ENCODE measurements around the gene EFEMP2. TPM values are rescaled to one million over a fixed set of nuclear protein-coding genes. Genes with fewer than 3 reads are reported as not detected.

The EFEMP2 gene
- total and polyA plus RNA-seq, 2 donors (not counting 1 experiment from before 2014, with no cell fraction given), result 74.0 to 161 TPM

- peak in 1 of 2 donors; percentile 25 for DNase-seq (ENCODE audit: low read depth in 2 of 2)
- peak within 1 kb of the TSS; percentile 56 for H2AFZ ChIP-seq (ENCODE audit: low read length)
- H3K27me3 ChIP-seq (ENCODE audit: control insufficient read depth, insufficient read depth, low read length), result no peaks in the 10 kb centered on the region
- H3K36me3 ChIP-seq (ENCODE audit: control insufficient read depth, insufficient read depth, low read length), result peaks cover 18% of the 10 kb centered on the region
- H3K79me2 ChIP-seq (ENCODE audit: control insufficient read depth, insufficient read depth, low read length), result peaks cover 70% of the 10 kb centered on the region
- peak within 1 kb of the TSS; percentile 99 for H3K27ac ChIP-seq (ENCODE audit: insufficient read depth, low read length)
- H3K9me3 ChIP-seq (ENCODE audit: control insufficient read depth, insufficient read depth, low read depth, low read length), result no peaks in the 10 kb centered on the region
- TF ChIP-seq EZH2 (IDR thresholded peaks at IDR 0.05; ENCODE audit: low read length, missing control alignments), result no peak
- H3K4me3 ChIP-seq (replicated peaks in 1 of 4; ENCODE audit: control extremely low read depth in 1 of 4, insufficient read depth in 1 of 4, low read depth in 3 of 4, low read length in 4 of 4), result peak within 1 kb of the TSS; percentile 74 to 95 (median 92)
- H3K4me2 ChIP-seq (ENCODE audit: extremely low read depth, insufficient read depth, low read length), result peak within 1 kb of the TSS; percentile 86
- peaks cover 42% of the 10 kb centered on the region for H3K4me1 ChIP-seq (ENCODE audit: control insufficient read depth, extremely low read depth, insufficient read depth, low read length)
- H3K9ac ChIP-seq (ENCODE audit: insufficient read depth, low read length), result peak within 1 kb of the TSS; percentile 94
- no peaks in the 10 kb centered on the region for H4K20me1 ChIP-seq (ENCODE audit: control insufficient read depth, extremely low read depth, insufficient read depth, low read length)
Measured at GRCh38 chr11:65918211-65919140, 45.9 kb upstream of the EFEMP2 start, which contains the start of gene C11orf68. TSS of gene C11orf68 (minus strand) at chr11:65919062. CDS start at chr11:65919031, 31 bp downstream.

GRCh38 chr11:65917434-65918210 is 45.0 kb upstream of the EFEMP2 start:
- Histone ChIP-seq H3K79me2 (ENCODE audit: control insufficient read depth, insufficient read depth, low read length) (peaks cover 73% of the 10 kb centered on the region), H3K36me3 (ENCODE audit: control insufficient read depth, insufficient read depth, low read length) (peaks cover 17% of the 10 kb centered on the region), H3K27me3 (ENCODE audit: control insufficient read depth, insufficient read depth, low read length) (no peaks in the 10 kb centered on the region), H3K9me3 (ENCODE audit: control insufficient read depth, insufficient read depth, low read depth, low read length) (no peaks in the 10 kb centered on the region), H4K20me1 (ENCODE audit: control insufficient read depth, extremely low read depth, insufficient read depth, low read length) (no peaks in the 10 kb centered on the region), H3K27ac (ENCODE audit: insufficient read depth, low read length) (peak overlapping the region; percentile 99), H3K4me2 (ENCODE audit: extremely low read depth, insufficient read depth, low read length) (peak overlapping the region; percentile 80), H2AFZ (ENCODE audit: low read length) (no peak overlapping the region), H3K4me1 (ENCODE audit: control insufficient read depth, extremely low read depth, insufficient read depth, low read length) (peaks cover 48% of the 10 kb centered on the region), H3K4me3 (replicated peaks in 1 of 4; ENCODE audit: control extremely low read depth in 1 of 4, insufficient read depth in 1 of 4, low read depth in 3 of 4, low read length in 4 of 4) (peak overlapping the region; percentile 74 to 94 (median 90)), H3K9ac (ENCODE audit: insufficient read depth, low read length) (peak overlapping the region; percentile 94)
- DNase-seq (ENCODE audit: low read depth in 2 of 2), result no peak
- TF ChIP-seq CTCF (conservative IDR thresholded peaks at IDR 0.05 in 1 of 2, IDR thresholded peaks at IDR 0.05 in 1 of 2; ENCODE audit: low read depth in 1 of 2, low read length in 2 of 2) (no peak), EZH2 (IDR thresholded peaks at IDR 0.05; ENCODE audit: low read length, missing control alignments) (no peak)

GRCh38 chr11:65917077-65917433 is 44.5 kb upstream of the EFEMP2 start:
- H3K9ac ChIP-seq (ENCODE audit: insufficient read depth, low read length), result peak overlapping the region; percentile 48
- peak overlapping the region in 3 of 4 experiments; percentile 90 to 94 (median 91) for H3K4me3 ChIP-seq (replicated peaks in 1 of 4; ENCODE audit: control extremely low read depth in 1 of 4, insufficient read depth in 1 of 4, low read depth in 3 of 4, low read length in 4 of 4)
- no peaks in the 10 kb centered on the region for H4K20me1 ChIP-seq (ENCODE audit: control insufficient read depth, extremely low read depth, insufficient read depth, low read length)
- TF ChIP-seq EZH2 (IDR thresholded peaks at IDR 0.05; ENCODE audit: low read length, missing control alignments) (no peak), CTCF (conservative IDR thresholded peaks at IDR 0.05 in 1 of 2, IDR thresholded peaks at IDR 0.05 in 1 of 2; ENCODE audit: low read depth in 1 of 2, low read length in 2 of 2) (no peak)
- no peaks in the 10 kb centered on the region for H3K9me3 ChIP-seq (ENCODE audit: control insufficient read depth, insufficient read depth, low read depth, low read length)
- DNase-seq (ENCODE audit: low read depth in 2 of 2), result no peak
- no peak overlapping the region for H2AFZ ChIP-seq (ENCODE audit: low read length)
- peak overlapping the region; percentile 80 for H3K4me2 ChIP-seq (ENCODE audit: extremely low read depth, insufficient read depth, low read length)
- H3K27me3 ChIP-seq (ENCODE audit: control insufficient read depth, insufficient read depth, low read length), result no peaks in the 10 kb centered on the region
- peaks cover 14% of the 10 kb centered on the region for H3K36me3 ChIP-seq (ENCODE audit: control insufficient read depth, insufficient read depth, low read length)
- H3K4me1 ChIP-seq (ENCODE audit: control insufficient read depth, extremely low read depth, insufficient read depth, low read length), result peaks cover 53% of the 10 kb centered on the region
- peaks cover 72% of the 10 kb centered on the region for H3K79me2 ChIP-seq (ENCODE audit: control insufficient read depth, insufficient read depth, low read length)
- peak overlapping the region; percentile 99 for H3K27ac ChIP-seq (ENCODE audit: insufficient read depth, low read length)
